WI38 (cell line): ENCODE measurements around the gene SLC6A3.

Source experiments
- H3K4me3 ChIP-seq: 2 replicates; pipeline ENCODE4 v1.5.1; 2011; ENCODE audit warnings: low read depth, mild to moderate bottlenecking, control low read depth, low read length
- TF ChIP-seq, protein P1 (sequence below): IDR thresholded peaks from 2 replicates; pipeline ENCODE4 v1.5.1; 2012; ENCODE audit warnings: low read depth, mild to moderate bottlenecking, control low read depth, low read length

The SLC6A3 gene

GRCh38 chr5:1445313-1445688 lies at the start of gene SLC6A3:
Gene SLC6A3 (minus strand): TSS chr5:1445440. CDS start chr5:1443197, 2,243 bp downstream.
- TF ChIP-seq, protein P1, sequence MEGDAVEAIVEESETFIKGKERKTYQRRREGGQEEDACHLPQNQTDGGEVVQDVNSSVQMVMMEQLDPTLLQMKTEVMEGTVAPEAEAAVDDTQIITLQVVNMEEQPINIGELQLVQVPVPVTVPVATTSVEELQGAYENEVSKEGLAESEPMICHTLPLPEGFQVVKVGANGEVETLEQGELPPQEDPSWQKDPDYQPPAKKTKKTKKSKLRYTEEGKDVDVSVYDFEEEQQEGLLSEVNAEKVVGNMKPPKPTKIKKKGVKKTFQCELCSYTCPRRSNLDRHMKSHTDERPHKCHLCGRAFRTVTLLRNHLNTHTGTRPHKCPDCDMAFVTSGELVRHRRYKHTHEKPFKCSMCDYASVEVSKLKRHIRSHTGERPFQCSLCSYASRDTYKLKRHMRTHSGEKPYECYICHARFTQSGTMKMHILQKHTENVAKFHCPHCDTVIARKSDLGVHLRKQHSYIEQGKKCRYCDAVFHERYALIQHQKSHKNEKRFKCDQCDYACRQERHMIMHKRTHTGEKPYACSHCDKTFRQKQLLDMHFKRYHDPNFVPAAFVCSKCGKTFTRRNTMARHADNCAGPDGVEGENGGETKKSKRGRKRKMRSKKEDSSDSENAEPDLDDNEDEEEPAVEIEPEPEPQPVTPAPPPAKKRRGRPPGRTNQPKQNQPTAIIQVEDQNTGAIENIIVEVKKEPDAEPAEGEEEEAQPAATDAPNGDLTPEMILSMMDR = no peak
- H3K4me3 ChIP-seq = no peak within 1 kb of the TSS

GRCh38 chr5:1493941-1494340 lies 48.7 kb upstream of the SLC6A3 start:
- H3K4me3 ChIP-seq = no peak overlapping the region
- TF ChIP-seq, protein P1 = no peak

- TF ChIP-seq, protein P1 = no peak
- no peak overlapping the region for H3K4me3 ChIP-seq
Measured at GRCh38 chr5:1493413-1493812, 48.2 kb upstream of the SLC6A3 start.

- TF ChIP-seq, protein P1 = no peak
- H3K4me3 ChIP-seq = no peak overlapping the region
Measured at GRCh38 chr5:1492757-1493156, 47.5 kb upstream of the SLC6A3 start.

GRCh38 chr5:1490376-1490775 lies 45.1 kb upstream of the SLC6A3 start:
- TF ChIP-seq, protein P1 = no peak
- H3K4me3 ChIP-seq = no peak overlapping the region

GRCh38 chr5:1489754-1490153 lies 44.5 kb upstream of the SLC6A3 start:
- H3K4me3 ChIP-seq = no peak overlapping the region
- TF ChIP-seq, protein P1 = no peak

- H3K4me3 ChIP-seq = no peak overlapping the region
- TF ChIP-seq, protein P1 = no peak
Measured at GRCh38 chr5:1488882-1489680, 43.8 kb upstream of the SLC6A3 start.
